ENCODE data around the gene CLEC11A. TPM values are rescaled to one million over a fixed set of nuclear protein-coding genes. Genes with fewer than 3 reads are reported as not detected.
A peak's percentile ranks its signal among the peaks of the same experiment; 100 is the strongest.

The CLEC11A gene
- total and polyA plus RNA-seq, 12 donors = 2.3 to 12.9 (median 4.4) TPM

GRCh38 chr19:50724522-50725217 is 1.5 kb downstream of the CLEC11A start:
- peak overlapping the region in 9 of 10 donors; percentile 52 to 79 (median 70) for H3K27ac ChIP-seq
- H3K27me3 ChIP-seq = peaks cover 0 to 85% (median 62%) of the 10 kb centered on the region in 7 donors
- 1% methylated on average over 59 to 65 of the region's 65 CpGs for WGBS, 2 donors
- H3K4me3 ChIP-seq = peak overlapping the region; percentile 50 to 64 (median 60)
- ATAC-seq = peak; percentile 92 to 97 (median 95)
- peak; percentile 56 to 81 (median 74) for TF ChIP-seq CTCF (IDR thresholded peaks at IDR 0.05)
- intact Hi-C loops (cut with DNase I) = no loop called here
- H3K4me1 ChIP-seq = peaks cover 0 to 31% (median 19%) of the 10 kb centered on the region in 9 donors
- no peaks in the 10 kb centered on the region for H3K36me3 ChIP-seq
- peak; percentile 98 for DNase-seq
- H3K9me3 ChIP-seq = no peaks in the 10 kb centered on the region

- no peak for TF ChIP-seq CTCF (IDR thresholded peaks at IDR 0.05)
- Histone ChIP-seq H3K36me3 (no peaks in the 10 kb centered on the region), H3K4me1 (peaks cover 0 to 31% (median 19%) of the 10 kb centered on the region in 9 donors), H3K9me3 (no peaks in the 10 kb centered on the region), H3K4me3 (peak overlapping the region; percentile 50 to 64 (median 60)), H3K27me3 (peaks cover 0 to 81% (median 57%) of the 10 kb centered on the region in 7 donors), H3K27ac (peak overlapping the region in 9 of 10 donors; percentile 52 to 79 (median 65))
- ATAC-seq = peak in 2 of 8 donors; percentile 42 to 60
- intact Hi-C loops (cut with DNase I) = no loop called here
- DNase-seq = no peak
- WGBS, 2 donors = 3 to 4% methylated on average over 52 of the region's 52 CpGs
These were observed 2.2 kb downstream of the CLEC11A start for GRCh38 chr19:50725218-50725910.

GRCh38 chr19:50725911-50726230 is 2.7 kb downstream of the CLEC11A start:
- no peaks in the 10 kb centered on the region for H3K36me3 ChIP-seq
- no peak for TF ChIP-seq CTCF (IDR thresholded peaks at IDR 0.05)
- ATAC-seq (no peak), DNase-seq (no peak)
- peak overlapping the region in 9 of 10 donors; percentile 58 to 64 (median 60) for H3K4me3 ChIP-seq
- no peak overlapping the region for H3K27ac ChIP-seq
- no peaks in the 10 kb centered on the region for H3K9me3 ChIP-seq
- H3K27me3 ChIP-seq = peaks cover 0 to 82% (median 56%) of the 10 kb centered on the region in 7 donors
- intact Hi-C loops (cut with DNase I) = no loop called here
- 74% methylated on average over 9 of the region's 9 CpGs for WGBS, 2 donors
- peaks cover 0 to 31% (median 19%) of the 10 kb centered on the region in 9 donors for H3K4me1 ChIP-seq

DNA sequence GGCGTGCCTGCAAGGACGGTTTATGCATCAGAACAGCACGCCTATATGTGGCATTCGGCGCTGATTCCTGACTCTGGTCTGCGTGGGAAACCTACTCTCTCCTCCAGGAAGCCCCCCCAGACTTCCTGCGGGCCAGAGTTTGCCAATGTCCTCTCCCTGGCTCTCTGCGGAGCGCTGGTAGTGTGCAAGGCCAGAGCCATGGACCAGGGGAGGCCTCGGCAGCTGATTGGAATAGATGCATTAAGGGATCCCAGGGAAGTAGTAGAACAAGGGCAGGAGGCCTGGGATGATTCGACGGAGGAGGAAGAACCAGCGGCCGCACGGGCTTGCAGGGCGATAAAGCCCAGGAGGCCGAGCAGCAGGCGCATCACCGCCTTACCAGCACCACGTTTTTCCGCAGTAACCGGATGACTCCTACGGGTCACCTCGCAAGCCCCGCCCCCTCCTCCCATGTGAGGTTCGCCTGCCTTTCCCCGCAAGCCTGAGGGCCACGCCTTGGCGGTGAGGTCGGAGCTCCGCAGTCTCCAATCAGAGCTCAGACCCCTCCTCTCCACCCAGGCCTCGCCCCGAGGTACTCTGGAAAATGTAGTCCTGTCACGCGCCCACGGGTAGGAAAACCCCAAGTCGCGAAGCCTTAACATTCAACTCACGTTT is 5.0 kb downstream of the CLEC11A start:
- no peaks in the 10 kb centered on the region for H3K9me3 ChIP-seq
- peaks cover 0 to 66% (median 45%) of the 10 kb centered on the region in 7 donors for H3K27me3 ChIP-seq
- H3K36me3 ChIP-seq = no peaks in the 10 kb centered on the region
- WGBS, 2 donors = 11 to 13% methylated on average over 39 of the region's 39 CpGs
- peak overlapping the region in 1 of 10 donors; percentile 2 for H3K4me3 ChIP-seq
- intact Hi-C loops (cut with DNase I) = no loop called here
- DNase-seq (peak; percentile 75 to 81), ATAC-seq (peak in 4 of 8 donors; percentile 12 to 36 (median 24))
- no peak for TF ChIP-seq CTCF (IDR thresholded peaks at IDR 0.05)
- no peak overlapping the region for H3K27ac ChIP-seq
- H3K4me1 ChIP-seq = peaks cover 0 to 31% (median 14%) of the 10 kb centered on the region in 9 donors
